Measurements from ENCODE around the gene PSMA6. TPM values are rescaled to one million over a fixed set of nuclear protein-coding genes. Genes with fewer than 3 reads are reported as not detected.

The PSMA6 gene
- total and polyA plus RNA-seq, 2 of the 13 experiments (the other 11 are each of a cell fraction or from before 2014, with no cell fraction given), result 525 to 1,109 TPM

DNA sequence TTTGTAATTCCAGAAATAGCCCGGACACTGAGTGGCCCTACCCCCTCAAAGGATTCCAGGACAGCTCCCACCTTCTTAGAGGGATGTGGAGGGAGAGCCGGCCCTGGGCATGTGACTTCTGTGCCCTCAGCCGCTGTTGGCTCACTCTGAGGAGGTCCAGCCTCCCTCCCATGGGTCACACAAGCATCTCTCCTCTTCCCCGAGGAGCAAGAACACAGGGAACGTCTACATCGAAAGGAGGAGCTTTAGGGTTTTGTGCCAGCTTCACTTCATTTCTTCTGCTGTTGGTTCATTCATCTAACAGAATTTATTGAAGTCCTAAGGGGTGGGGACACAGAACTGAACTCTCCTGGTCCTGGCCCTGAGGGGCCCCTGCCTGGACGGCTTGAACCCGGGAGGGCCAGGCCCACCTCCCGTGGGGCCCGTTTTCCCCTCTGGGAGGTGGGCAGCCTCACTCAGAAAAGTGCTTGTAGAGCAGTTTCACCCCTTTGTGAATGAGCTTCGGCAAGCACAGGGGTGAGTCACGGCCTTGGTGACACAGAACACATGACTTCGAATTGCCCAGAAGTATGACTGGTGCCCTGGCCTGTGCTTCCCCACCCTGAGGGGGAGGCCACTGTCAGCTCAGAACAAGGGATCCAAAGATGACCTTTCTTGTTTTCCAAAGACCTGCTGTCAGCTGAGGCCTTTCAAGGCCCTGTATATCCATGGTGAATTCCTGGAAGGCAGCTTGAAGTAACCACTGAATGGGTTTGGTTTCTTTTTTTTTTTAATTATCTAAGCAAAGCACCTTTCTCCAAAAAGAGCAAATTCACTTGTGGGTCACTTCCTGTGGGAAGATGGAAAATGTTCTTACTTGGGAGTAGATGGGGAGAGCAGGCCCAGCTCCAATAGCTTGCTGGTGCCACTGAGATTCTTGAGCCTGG lies 73.2 kb downstream of the PSMA6 start (continued):
- TF ChIP-seq, protein P1, sequence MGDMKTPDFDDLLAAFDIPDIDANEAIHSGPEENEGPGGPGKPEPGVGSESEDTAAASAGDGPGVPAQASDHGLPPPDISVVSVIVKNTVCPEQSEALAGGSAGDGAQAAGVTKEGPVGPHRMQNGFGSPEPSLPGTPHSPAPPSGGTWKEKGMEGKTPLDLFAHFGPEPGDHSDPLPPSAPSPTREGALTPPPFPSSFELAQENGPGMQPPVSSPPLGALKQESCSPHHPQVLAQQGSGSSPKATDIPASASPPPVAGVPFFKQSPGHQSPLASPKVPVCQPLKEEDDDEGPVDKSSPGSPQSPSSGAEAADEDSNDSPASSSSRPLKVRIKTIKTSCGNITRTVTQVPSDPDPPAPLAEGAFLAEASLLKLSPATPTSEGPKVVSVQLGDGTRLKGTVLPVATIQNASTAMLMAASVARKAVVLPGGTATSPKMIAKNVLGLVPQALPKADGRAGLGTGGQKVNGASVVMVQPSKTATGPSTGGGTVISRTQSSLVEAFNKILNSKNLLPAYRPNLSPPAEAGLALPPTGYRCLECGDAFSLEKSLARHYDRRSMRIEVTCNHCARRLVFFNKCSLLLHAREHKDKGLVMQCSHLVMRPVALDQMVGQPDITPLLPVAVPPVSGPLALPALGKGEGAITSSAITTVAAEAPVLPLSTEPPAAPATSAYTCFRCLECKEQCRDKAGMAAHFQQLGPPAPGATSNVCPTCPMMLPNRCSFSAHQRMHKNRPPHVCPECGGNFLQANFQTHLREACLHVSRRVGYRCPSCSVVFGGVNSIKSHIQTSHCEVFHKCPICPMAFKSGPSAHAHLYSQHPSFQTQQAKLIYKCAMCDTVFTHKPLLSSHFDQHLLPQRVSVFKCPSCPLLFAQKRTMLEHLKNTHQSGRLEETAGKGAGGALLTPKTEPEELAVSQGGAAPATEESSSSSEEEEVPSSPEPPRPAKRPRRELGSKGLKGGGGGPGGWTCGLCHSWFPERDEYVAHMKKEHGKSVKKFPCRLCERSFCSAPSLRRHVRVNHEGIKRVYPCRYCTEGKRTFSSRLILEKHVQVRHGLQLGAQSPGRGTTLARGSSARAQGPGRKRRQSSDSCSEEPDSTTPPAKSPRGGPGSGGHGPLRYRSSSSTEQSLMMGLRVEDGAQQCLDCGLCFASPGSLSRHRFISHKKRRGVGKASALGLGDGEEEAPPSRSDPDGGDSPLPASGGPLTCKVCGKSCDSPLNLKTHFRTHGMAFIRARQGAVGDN (CRISPR knock-in tag; IDR thresholded peaks at IDR 0.05), result peak; percentile 99
- no peak for TF ChIP-seq EHMT2 (IDR thresholded peaks at IDR 0.05; ENCODE audit: borderline replicate concordance, low read depth, low read length)
- TF ChIP-seq ZC3H13 (CRISPR knock-in tag; IDR thresholded peaks at IDR 0.05), result no peak
- peak; percentile 65; the same call in 1 of the 2 replicates for TF ChIP-seq RNF2 (conservative IDR thresholded peaks at IDR 0.05; ENCODE audit: low read depth)
- no peak for TF ChIP-seq AGO2 (optimal IDR thresholded peaks at IDR 0.05; ENCODE audit: low read depth, low read length)
- no peak for TF ChIP-seq ZNF235 (CRISPR knock-in tag; IDR thresholded peaks at IDR 0.05; ENCODE audit: borderline replicate concordance)
- no peak for TF ChIP-seq ZNF484 (CRISPR knock-in tag; IDR thresholded peaks at IDR 0.05; ENCODE audit: borderline replicate concordance, low read depth)
- TF ChIP-seq, protein P2, sequence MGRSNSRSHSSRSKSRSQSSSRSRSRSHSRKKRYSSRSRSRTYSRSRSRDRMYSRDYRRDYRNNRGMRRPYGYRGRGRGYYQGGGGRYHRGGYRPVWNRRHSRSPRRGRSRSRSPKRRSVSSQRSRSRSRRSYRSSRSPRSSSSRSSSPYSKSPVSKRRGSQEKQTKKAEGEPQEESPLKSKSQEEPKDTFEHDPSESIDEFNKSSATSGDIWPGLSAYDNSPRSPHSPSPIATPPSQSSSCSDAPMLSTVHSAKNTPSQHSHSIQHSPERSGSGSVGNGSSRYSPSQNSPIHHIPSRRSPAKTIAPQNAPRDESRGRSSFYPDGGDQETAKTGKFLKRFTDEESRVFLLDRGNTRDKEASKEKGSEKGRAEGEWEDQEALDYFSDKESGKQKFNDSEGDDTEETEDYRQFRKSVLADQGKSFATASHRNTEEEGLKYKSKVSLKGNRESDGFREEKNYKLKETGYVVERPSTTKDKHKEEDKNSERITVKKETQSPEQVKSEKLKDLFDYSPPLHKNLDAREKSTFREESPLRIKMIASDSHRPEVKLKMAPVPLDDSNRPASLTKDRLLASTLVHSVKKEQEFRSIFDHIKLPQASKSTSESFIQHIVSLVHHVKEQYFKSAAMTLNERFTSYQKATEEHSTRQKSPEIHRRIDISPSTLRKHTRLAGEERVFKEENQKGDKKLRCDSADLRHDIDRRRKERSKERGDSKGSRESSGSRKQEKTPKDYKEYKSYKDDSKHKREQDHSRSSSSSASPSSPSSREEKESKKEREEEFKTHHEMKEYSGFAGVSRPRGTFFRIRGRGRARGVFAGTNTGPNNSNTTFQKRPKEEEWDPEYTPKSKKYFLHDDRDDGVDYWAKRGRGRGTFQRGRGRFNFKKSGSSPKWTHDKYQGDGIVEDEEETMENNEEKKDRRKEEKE (IDR thresholded peaks at IDR 0.05), result no peak
- peak; percentile 99 for TF ChIP-seq ERF (CRISPR knock-in tag; IDR thresholded peaks at IDR 0.05)
- TF ChIP-seq GFI1 (CRISPR knock-in tag; IDR thresholded peaks at IDR 0.05; ENCODE audit: borderline replicate concordance), result no peak; the same call in 1 of the 2 replicates
- peak; percentile 73; the same call in 1 of the 2 replicates for TF ChIP-seq ETV5 (CRISPR knock-in tag; IDR thresholded peaks at IDR 0.05; ENCODE audit: borderline replicate concordance)
- TF ChIP-seq ZSCAN9 (CRISPR knock-in tag; IDR thresholded peaks at IDR 0.05; ENCODE audit: borderline replicate concordance), result peak; percentile 96
- TF ChIP-seq TP53 (CRISPR knock-in tag; conservative IDR thresholded peaks at IDR 0.05), result no peak
- TF ChIP-seq ATRX (CRISPR knock-in tag; IDR thresholded peaks at IDR 0.05; ENCODE audit: borderline replicate concordance), result no peak
- no peak for TF ChIP-seq SATB2 (CRISPR knock-in tag; IDR thresholded peaks at IDR 0.05)
- TF ChIP-seq ZFX (CRISPR knock-in tag; IDR thresholded peaks at IDR 0.05; ENCODE audit: low read depth), result peak; percentile 97
- TF ChIP-seq SP1 (IDR thresholded peaks at IDR 0.05), result no peak
- TF ChIP-seq SP1 (CRISPR knock-in tag; IDR thresholded peaks at IDR 0.05), result peak; percentile 59
- TF ChIP-seq AGO1 (IDR thresholded peaks at IDR 0.05; ENCODE audit: low read depth, low read length, poor library complexity, severe bottlenecking), result no peak
- no peak; the same call in 1 of the 2 replicates for TF ChIP-seq GLI4 (CRISPR knock-in tag; IDR thresholded peaks at IDR 0.05; ENCODE audit: borderline replicate concordance)
- peak; percentile 82 for TF ChIP-seq FOXA3 (CRISPR knock-in tag; IDR thresholded peaks at IDR 0.05)
- peak; percentile 99 for TF ChIP-seq ZSCAN25 (CRISPR knock-in tag; IDR thresholded peaks at IDR 0.05)
- TF ChIP-seq CBX1 (IDR thresholded peaks at IDR 0.05; ENCODE audit: low read depth), result peak; percentile 72
- no peak; the same call in 1 of the 2 replicates for TF ChIP-seq ARID2 (CRISPR knock-in tag; IDR thresholded peaks at IDR 0.05; ENCODE audit: borderline replicate concordance)
